Loucy (cell line): ENCODE results near the gene COL24A1.

ENCODE experiments used
- CTCF ChIP-seq: fragments of 200-600 bp; sonication (generic); conservative IDR thresholded peaks from 2 replicates; pipeline ENCODE4 v1.5.1; 2014; ENCODE audit warnings: mild to moderate bottlenecking, antibody characterized with exemption, low read length
- EZH2phosphoT487 ChIP-seq: fragments of 200-600 bp; IDR thresholded peaks from 2 replicates; pipeline ENCODE4 v1.6.1; 2018; ENCODE audit warnings: antibody characterized with exemption, mild to moderate bottlenecking, moderate library complexity, borderline replicate concordance

- TF ChIP-seq CTCF (no peak), EZH2phosphoT487 (no peak)
Measured at GRCh38 chr1:85849660-85850059, 306.9 kb downstream of the COL24A1 start.
